KOPT-K1 (cell line): ENCODE measurements around the gene CENATAC.
"Not testable (repeated sequence)": the region's sequence is repeated elsewhere in the genome, so short reads cannot be mapped to it uniquely, and the experiment has no call there.

Source experiments
- H3K27ac ChIP-seq: fragments of 200-600 bp; sonication (generic); 2 replicates; pipeline ENCODE4 v1.5.1; 2016; ENCODE audit warnings: antibody characterized with exemption, mild to moderate bottlenecking, low read depth, low read length; ENCODE audit not compliant: poor library complexity, severe bottlenecking
- H3K36me3 ChIP-seq: fragments of 200-600 bp; sonication (generic); 2 replicates; pipeline ENCODE4 v1.5.1; 2017; ENCODE audit warnings: antibody characterized with exemption, mild to moderate bottlenecking, low read length, moderate library complexity; ENCODE audit not compliant: insufficient read depth
- H3K9me3 ChIP-seq: fragments of 200-600 bp; sonication (generic); 2 replicates; pipeline ENCODE4 v1.5.1; 2017; ENCODE audit warnings: antibody characterized with exemption, low read length, mild to moderate bottlenecking; ENCODE audit not compliant: insufficient read depth, poor library complexity, severe bottlenecking

The CENATAC gene

DNA sequence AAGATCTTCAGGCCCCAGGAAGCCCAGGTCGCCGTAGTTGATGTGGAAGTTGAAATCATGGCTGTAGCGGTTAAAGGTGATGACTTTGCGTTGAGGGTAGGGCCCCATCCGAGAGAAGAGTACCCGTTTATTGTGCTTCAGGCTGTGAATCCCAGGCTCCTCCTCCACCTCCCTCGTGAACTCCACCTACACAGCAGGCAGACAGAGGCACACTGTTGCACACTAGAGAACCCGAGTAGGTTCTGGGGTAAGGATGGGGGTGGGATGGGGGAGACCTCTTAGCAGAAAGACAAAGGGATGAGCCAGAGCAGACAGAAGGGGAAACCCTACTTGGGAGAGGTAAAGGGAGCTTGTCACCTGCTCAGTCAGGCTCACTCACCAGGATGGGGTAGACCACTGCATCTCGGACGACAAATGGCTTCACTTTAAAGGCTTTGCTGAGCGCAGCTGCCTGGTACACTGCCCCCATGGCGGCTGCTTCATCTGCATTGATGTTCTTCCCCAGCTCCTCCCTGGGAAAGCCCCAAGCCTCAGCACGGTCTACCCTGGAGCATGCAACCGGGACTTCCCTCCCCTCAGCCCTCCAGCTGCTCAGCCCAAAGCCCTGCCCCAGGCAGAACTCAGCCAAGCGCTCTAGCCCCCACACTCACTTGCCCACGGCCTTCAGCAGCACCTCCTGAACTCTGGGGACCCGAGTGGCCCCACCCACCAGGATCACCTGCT lies 53.7 kb downstream of the CENATAC start:
- H3K9me3 ChIP-seq, result no peaks in the 10 kb centered on the region
- H3K36me3 ChIP-seq, result peaks cover 92% of the 10 kb centered on the region
- no peak overlapping the region for H3K27ac ChIP-seq

DNA sequence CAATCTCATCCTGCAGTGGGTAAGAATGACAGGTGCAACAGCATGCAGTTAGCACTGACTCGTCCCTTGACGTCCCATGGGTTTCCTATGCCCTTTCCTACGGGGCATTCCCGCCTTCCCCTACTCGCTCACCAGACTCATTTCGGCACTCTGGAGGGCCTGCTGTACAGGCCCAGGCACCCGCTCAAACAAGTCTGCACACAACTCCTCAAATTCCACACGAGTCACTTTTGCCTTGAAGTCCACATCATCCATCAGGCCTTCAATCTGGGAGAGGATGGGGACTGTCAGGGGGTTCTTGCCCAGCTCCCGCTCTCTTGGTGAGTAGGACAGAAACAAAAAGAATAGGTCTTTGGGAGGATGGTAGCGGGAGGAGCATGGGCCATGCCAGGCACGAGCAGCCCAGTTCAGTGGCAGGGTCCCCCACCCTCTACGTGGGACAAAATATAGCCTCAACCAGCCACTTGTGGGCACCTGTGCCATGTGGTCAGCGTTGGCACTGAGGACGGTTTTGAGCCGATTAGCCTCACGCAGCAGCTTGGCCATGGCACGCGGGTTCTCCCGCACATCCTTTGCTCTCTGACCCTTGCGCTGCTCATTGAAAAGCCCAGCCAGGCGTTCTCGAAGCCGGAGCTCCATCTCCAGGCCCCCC lies 54.4 kb downstream of the CENATAC start:
- no peak overlapping the region for H3K27ac ChIP-seq
- H3K9me3 ChIP-seq, result no peaks in the 10 kb centered on the region
- H3K36me3 ChIP-seq, result peaks cover 85% of the 10 kb centered on the region

DNA sequence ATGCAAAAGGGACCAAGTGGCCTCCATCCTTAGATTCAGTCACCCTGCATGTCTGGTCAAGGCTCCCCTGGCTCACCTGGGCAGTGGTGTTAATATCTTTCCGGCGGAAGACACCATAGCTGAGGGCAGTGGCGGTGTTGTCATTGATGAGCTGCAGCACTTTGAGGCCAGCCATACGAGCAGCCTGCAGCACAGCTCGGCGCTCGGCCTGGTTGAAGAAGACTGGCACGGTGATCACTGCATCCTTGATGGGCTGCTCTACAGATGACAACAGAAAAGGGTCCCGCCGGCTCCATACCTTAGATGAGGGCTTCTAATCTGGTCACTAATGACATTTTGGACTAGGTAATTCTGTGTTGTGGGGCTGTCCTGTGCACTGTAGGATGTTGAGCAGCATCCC lies 56.5 kb downstream of the CENATAC start:
- Histone ChIP-seq H3K27ac (no peak overlapping the region), H3K9me3 (no peaks in the 10 kb centered on the region), H3K36me3 (peaks cover 64% of the 10 kb centered on the region)

DNA sequence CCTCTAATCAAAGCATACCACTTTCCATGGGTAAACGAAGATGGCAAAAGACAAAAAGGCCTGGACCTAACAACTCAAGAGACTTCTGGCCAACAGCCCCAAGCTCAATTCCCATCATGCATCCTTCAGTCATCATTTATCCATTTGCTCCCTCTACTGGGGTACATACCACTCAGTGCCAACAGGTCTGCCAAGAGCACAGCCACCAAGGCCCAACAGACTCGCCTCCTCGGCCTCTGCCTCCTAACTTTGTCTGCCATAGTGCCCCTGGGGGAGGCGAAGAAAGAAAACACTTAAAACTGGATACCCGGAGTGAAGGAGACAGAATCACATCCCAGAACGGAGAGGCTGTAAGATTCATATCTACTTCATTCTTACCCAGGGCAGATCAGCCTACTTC lies 58.0 kb downstream of the CENATAC start:
- H3K36me3 ChIP-seq, result peaks cover 49% of the 10 kb centered on the region
- H3K27ac ChIP-seq, result peak overlapping the region; percentile 87
- H3K9me3 ChIP-seq, result no peaks in the 10 kb centered on the region

DNA sequence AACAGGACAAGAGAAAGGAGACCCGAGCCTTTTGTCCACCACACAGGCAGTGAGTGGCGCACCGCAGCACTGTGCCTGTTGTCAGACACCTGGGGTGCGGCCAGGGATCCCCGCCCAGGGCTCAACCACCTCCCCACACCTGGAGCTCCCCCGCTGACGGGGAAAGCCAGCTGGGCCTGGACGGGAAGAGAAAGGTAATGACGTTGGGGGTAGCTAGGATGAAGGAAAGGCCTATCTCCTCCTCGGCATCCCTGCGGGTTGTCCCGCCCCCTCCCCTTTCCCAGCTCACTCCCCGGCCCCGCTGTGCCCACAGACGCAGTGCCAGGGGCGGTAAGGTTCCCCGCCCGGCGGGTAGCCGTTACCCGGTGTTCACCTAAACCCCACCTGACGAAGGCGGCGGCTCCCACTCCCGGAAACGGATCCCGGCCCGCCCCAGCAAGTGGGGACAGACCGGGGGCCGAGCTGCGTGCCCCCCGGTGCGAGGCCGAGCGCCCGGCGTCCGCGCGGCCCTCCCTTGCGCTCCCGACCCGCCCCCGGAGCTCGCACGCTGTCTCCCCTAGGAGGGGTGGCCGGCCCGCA lies 58.6 kb downstream of the CENATAC start:
- Histone ChIP-seq H3K9me3 (no peaks in the 10 kb centered on the region), H3K27ac (peak overlapping the region; percentile 87), H3K36me3 (peaks cover 43% of the 10 kb centered on the region)

DNA sequence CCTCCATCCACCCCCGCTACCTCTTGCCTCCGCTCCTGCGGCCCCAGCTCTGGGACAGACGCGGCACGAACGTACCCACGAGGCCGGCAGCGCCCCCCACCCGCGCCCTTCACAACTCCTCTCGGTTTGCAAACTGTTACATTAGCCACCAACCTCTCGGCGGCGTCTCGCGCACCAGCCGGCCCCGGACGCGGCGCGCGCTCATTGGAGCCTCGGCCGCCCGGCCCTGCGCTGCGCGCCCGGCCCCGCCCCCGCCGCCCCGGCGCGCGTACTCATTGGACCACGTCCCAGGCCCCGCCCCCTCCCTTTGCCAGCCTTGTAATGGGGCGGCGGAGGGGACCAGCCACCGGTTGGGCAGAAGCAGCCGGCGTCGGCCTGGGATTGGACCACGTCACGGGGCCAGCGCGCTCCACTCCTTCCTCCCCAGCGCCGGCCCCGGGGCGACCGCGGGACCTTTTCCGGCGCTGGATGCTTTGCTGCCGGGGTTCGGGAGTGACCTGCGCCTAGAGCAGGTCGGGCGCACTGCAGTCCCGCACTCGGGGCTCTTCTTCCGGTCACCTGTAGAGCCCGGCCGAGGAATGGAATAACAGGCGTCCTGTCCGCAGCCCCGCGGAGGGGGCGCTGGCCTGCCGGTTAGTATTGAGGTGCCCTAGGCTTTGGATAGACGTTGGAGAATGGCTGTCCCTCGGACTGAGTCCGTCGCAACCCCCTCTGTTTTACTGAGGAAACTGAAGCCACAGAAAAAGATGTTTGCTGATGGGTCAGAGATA lies 59.2 kb downstream of the CENATAC start, which contains the start of gene HYOU1:
Gene HYOU1 (minus strand): TSS at position 206 of the 770 bp plus-strand sequence. CDS start 1,045 bp downstream, outside the sequence.
- Histone ChIP-seq H3K9me3 (no peaks in the 10 kb centered on the region), H3K36me3 (peaks cover 36% of the 10 kb centered on the region), H3K27ac (peak within 1 kb of the TSS; percentile 87)

DNA sequence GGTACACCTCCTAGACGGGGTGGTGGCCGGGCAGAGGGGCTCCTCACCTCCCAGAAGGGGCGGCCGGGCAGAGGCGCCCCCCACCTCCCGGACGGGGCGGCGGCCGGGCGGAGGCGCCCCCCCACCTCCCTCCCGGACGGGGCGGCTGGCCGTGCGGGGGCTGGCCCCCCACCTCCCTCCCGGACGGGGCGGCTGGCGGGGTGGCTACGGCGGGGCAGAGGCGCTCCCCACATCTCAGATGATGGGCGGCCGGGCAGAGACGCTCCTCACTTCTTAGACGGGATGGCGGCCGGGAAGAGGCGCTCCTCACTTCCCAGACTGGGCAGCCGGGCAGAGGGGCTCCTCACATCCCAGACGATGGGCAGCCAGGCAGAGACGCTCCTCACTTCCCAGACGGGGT lies 61.2 kb downstream of the CENATAC start:
- H3K9me3 ChIP-seq, H3K27ac ChIP-seq: not testable (repeated sequence)
- peaks cover 17% of the 10 kb centered on the region for H3K36me3 ChIP-seq

DNA sequence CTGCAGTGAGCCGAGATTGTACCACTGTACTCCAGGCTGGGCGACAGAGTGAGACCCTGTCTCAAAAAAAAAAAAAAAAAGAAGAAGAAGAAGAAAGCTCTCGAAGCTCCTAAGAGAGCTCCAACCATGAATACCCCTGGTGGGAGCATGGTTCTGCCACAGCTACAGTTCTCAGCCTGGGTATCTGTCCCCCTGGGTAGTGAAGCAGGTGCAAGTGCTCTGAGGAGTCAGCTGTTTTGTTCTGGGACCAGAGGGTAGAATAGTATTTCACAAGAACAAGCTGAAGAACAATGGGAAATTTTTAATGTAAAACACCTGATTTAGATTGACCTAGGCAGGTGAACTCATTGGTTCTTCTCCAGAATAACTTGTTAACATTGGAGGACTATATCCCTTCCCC lies 63.3 kb downstream of the CENATAC start:
- no peaks in the 10 kb centered on the region for H3K9me3 ChIP-seq
- H3K27ac ChIP-seq, result no peak overlapping the region
- H3K36me3 ChIP-seq, result no peaks in the 10 kb centered on the region

DNA sequence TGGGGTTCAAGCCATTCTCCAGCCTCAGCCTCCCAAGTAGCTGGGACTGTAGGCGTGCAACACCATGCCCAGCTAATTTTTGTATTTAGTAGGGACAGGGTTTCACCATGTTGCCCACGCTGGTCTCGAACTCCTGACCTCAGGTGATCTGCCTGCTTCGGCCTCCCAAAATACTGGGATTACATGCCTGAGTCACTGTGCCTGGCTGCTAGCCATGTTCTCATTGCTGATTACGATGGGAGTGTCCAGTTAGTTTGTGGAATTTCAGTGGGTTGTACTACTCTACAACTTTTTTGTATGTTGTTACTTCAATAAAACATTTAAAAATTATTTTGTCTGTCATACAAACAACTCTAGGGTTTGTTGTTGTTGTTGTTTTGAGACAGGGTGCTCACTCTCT lies 64.8 kb downstream of the CENATAC start:
- no peaks in the 10 kb centered on the region for H3K9me3 ChIP-seq
- H3K36me3 ChIP-seq, result no peaks in the 10 kb centered on the region
- H3K27ac ChIP-seq, result no peak overlapping the region

DNA sequence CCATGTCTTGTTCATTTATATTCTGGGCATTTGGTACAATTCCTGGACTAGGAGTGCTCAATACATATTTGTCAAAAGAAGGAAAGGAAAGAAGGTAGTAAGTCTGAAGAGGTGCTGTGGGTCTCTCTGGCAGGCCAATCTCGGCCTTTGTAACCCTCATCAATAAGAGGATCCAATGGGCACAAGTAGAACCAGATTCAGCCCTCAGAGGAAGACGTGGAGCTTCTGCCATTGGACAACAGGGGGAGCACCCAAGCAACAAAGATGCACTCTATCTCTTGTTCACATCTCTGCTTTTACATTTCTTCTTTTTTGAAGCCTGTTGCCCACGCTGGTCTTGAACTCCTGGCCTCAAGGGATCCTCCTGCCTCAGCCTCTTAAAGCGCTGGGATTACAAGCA lies 67.4 kb downstream of the CENATAC start:
- peaks cover 11% of the 10 kb centered on the region; the same call in 1 of the 2 replicates for H3K36me3 ChIP-seq
- H3K9me3 ChIP-seq, result no peaks in the 10 kb centered on the region
- no peak overlapping the region for H3K27ac ChIP-seq
